ENCODE results near the gene SRCAP.

The SRCAP gene

DNA sequence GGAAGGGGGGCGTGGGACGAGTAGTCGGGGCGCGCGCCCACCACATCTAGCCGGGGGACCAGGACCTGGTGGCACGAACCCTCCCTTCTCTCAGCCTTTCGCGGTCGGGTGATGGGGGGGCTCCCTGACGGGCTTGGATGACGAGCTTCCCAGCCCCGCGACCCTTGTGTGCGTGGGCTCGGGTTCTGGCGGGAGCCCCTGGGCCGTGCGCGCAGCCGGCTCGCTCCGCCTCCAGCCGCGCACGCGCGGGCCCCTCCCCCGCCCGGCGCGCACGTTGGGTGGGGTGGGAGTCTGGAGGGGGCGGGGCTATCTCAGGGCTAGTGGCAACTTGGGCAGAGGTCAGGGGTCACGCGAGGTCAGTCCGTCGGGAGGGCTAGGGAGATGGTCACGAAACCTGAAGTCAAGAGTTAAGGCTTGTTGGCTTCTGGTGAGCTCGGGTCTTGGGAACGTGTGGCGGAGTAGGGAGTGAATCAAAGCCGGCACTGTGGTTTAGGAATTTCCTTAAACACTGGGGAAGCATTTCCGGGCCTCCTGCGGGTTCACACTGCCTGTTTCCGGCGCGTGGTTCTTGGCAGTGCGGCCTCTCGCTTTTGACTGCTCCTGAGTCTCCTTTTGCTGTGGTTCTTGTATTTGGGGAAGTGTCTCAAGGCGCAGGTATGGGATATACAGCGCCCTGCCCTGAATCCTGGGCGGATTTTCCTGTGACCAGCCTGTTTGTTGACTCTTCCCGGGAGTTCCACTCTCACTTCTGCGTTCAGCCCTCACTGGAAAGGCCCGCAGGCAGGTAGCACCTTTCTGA lies at the start of gene SRCAP:
TSS of gene SRCAP (plus strand) at position 356 of the 799 bp plus-strand sequence. CDS start 1,654 bp downstream, outside the sequence.
- DNase-seq = peak; percentile 92
- ATAC-seq = peak; percentile 54

- DNase-seq (peak; percentile 56), ATAC-seq (no peak)
Observed at GRCh38 chr16:30649725-30650368, 49.1 kb upstream of the SRCAP start.

DNA sequence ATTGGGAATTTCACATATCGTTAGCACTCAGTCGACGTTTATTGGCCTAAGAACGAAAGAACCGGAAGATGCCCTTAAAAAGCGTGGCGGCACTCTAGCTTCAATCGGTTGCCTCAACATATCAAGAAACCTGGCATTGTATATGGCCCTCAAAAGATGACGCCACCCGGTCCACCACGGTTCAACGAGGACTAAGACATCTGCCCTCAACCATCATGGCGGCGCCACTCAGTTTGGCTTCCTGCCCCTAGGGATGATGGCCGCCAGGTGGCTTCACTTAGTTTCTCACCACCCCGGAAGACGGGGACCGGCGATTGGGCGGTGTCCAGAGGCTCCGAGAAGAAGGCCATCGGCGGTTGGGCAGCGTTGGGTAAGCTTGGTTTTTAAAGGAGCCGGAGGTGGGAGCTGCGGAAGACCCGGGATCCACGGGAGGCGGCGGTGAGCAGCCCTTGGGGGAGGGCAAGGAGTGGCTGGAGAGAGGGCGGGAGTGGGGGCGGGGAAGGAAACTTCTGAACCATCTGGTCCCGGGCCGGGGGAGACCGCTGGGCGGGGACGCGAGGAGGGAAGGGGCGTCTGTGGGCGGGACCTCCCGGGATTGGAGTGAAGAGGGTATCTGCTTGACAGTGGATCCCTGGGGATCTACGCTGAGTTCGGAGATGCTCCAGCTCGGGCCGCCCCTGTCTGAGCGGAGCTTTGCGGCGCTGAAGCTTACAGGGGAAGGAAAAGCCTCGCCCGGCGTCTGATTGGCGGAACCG lies 48.4 kb upstream of the SRCAP start, which contains the start of gene PRR14:
TSS of gene PRR14 (plus strand) at position 592 of the 755 bp plus-strand sequence. CDS start 686 bp downstream, outside the sequence.
- DNase-seq = peak; percentile 98
- ATAC-seq = peak; percentile 85

- ATAC-seq = peak; percentile 66
- peak; percentile 87 for DNase-seq
Observed at GRCh38 chr16:30651124-30652004, 47.6 kb upstream of the SRCAP start.

- DNase-seq (no peak), ATAC-seq (no peak)
Observed at GRCh38 chr16:30652005-30652296, 47.0 kb upstream of the SRCAP start.

DNA sequence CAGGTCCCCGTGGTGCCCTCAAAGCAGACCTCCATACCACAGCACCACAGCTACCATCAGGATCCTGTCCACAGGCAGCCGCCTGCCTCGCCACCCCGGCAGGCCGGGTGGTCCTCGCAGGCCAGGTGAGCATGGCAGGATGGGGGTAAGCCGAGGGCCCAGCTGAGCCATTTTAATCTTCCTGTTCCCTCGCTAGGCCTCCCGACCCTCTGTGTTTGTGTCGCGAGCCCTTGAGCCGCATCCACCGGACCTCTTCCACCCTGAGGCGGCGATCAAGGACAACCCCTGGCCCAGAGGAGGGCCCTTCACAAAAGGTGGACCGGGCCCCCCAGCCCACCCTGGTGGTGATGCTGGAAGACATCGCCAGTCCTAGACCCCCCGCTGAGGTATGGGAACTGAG lies 46.3 kb upstream of the SRCAP start:
- ATAC-seq = no peak
- DNase-seq = no peak

DNA sequence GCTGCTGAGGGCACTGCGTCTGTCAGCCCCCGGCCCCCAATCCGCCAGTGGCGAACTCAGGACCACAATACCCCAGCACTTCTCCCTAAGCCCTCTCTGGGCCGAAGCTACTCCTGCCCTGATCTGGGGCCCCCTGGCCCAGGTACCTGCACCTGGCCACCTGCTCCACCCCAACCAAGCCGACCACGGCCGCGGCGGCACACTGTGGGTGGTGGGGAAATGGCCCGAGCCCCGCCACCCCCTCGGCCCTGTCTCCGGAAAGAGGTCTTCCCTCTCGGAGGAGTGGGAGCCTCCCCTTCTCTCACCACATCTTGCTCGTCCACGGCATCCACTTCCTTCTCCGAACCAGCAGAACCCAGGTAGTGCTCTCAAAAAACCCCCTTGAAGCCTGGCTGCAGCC lies 44.1 kb upstream of the SRCAP start:
- ATAC-seq (no peak), DNase-seq (no peak)

- ATAC-seq (no peak), DNase-seq (no peak)
Observed at GRCh38 chr16:30655815-30656347, 43.1 kb upstream of the SRCAP start.

- ATAC-seq = no peak
Observed at GRCh38 chr16:30656388-30656787, 42.6 kb upstream of the SRCAP start.

DNA sequence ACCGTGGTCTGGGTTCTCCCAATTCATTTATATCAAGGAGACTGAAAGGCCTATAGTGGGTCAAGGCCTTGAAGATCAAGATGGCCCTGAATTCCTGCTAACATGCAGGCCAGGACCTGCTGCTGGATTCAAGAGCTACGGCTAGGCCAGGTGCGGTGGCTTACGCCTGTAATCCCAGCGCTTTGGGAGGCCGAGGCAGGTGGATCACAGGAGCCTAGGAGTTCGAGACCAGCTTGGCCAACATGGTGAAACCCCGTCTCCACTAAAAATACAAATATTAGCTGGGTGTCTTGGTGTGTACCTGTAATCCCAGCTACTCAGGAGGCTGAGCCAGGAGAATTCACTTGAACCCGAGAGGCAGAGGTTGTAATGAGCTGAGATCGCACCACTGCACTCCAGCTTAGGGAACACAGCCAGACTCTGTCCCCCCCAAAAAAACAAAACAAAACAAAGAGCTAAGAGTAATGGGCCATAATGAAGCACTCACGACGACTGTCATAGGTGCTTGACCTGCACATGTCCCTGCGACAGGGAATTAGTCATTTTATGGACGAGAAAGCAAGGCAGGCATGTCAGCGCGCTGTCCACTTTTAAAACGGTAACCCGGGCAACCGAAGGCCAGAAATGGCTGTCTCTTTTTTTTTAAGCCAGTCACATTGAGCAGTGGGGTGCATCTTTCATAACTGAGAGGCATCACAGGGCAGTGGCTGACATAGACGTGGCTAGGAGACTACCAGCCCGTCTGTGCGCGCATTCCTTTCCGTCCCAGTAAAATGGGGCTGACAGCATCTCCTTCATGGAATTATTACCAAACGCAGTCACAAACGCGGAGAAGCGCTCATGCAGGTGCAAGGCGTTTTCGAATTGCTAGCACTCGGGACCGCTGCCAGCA lies 41.8 kb upstream of the SRCAP start:
- ATAC-seq = no peak
- no peak for DNase-seq

More at GRCh38 chr16:30656388-30656787, 42.6 kb upstream of the SRCAP start:
- DNase-seq = no peak

DNA sequence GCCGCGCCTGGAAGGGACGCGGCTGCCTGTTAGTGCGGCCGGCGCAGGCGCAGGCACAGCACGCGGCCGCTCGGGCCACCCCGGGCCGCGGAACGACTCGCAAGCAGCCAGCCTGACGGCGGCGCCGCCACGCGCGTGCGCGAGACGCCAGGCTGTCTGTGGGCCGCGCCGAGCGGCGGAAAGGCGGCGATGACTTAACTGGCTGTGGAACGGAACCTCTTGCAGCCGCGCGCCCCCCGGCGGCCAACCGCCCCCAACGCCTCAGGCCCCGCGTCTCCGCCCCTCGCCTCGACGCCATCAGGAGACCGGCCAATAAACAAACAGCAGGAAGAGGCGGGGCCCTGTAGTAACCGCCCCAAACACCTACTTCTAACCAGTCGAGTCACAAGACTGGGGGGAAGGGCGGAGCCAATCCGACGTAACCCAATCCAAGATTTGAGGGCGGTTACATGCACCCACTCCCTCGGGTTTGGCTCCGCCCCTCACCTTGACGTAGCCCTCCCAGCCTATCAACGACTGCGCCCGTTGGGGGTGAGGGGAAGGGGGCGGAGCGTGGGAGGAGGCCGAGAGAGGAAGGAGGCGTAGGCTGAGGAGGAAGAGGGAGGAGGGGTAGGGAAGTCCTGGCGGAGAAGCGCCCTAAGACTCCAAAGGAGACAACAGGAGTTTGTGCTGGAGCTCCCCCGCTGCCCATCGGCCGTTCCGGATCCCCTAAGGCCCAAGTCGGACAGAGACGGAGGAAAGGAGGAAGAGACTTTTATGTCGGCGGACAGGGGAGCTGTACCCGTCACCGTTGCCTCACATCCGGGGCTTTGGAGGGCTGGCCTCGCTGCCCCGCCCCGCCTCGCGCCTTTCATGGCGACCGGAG lies 40.9 kb upstream of the SRCAP start, which contains the start of gene FBRS:
TSS of gene FBRS (plus strand) at position 566 of the 865 bp plus-strand sequence. CDS start 1,088 bp downstream, outside the sequence.
- ATAC-seq = peak; percentile 79
- DNase-seq = peak; percentile 100

- ATAC-seq = peak; percentile 29
- DNase-seq = no peak
Observed at GRCh38 chr16:30658731-30659506, 40.1 kb upstream of the SRCAP start.

- DNase-seq = peak; percentile 66
- ATAC-seq = no peak
Observed at GRCh38 chr16:30659507-30660423, 39.2 kb upstream of the SRCAP start.

DNA sequence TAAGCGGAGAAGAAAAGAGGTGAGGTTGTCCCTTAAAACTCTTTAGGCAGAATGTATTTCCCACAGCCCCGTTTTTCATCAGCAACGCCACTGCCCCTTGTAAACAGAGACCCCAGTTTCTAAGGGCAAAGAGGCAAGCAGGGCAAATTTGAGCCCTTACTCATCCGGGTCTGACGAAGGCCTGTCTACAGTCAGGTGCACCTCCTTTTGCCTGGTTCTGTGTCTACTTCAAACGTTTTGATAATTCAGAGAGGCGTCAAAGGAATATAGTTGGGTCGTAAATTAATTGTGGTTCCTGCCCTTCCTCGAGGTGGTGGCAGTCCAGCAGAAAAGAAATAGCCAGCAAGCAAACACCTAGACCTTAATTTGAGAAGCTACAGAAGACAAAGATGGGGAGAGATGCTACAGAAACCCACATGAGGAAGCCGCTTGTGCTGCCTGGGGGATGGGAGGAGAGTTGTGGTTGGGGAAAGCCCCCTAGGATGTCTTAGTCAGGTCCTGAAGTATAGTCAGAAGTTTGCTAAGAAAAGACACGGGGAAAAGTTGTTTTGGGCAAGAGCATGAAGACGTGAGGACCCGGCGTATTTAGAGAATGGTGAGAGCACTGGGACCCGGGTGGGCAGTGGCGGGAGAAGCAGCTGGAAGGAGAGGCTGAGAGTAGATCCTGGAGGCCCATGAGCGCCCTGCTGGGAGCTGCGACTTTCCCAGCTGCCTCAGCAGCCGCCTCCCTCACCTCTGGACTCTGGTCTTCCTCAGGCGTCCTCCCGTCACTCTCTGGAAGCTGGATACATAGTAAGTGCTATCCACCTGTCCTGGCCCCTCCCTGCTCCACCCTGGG lies 38.3 kb upstream of the SRCAP start:
- peak; percentile 80 for DNase-seq
- peak; percentile 8 for ATAC-seq

DNA sequence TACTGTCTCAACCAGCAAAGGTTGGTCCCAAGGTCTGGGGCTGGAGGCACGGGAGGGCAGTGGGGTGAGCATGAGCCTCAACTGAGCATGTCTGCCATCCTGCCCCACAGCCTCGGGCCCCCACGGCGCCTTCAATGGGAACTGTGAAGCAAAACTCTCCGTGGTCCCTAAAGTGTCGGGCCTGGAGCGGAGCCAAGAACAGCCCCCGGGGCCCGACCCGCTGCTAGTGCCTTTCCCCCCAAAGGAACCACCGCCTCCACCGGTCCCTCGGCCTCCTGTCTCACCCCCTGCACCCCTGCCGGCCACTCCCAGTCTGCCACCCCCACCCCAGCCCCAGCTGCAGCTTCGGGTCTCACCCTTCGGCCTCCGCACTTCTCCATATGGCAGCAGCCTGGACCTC lies 36.5 kb upstream of the SRCAP start:
- DNase-seq = no peak
- no peak for ATAC-seq

GRCh38 chr16:30663038-30663437 lies 35.9 kb upstream of the SRCAP start:
- no peak for DNase-seq
- no peak for ATAC-seq

DNA sequence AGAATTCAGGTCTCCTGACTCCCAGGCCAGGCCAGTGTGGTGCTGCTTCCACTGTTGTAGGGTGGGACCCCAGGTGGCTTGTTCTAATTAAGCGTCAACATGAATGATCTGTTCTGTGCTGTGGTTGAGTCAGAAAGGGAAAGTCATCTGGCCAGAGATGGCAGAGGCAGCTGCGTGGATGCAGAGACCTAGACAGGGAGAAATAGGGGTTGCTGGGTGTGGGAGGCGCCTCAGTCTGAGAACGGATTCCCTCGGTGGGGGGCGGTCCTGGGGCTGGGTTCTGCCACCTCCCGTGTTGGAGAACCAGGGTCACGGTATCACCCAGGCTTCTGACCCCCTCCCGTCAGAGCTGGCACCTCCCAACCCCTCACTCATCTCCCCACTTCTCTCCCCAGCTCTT lies 35.2 kb upstream of the SRCAP start:
- DNase-seq = no peak
- no peak for ATAC-seq
